ENCODE results near the gene MOSPD3. TPM values are rescaled to one million over a fixed set of nuclear protein-coding genes. Genes with fewer than 3 reads are reported as not detected.
"Not testable (repeated sequence)": the region's sequence is repeated elsewhere in the genome, so short reads cannot be mapped to it uniquely, and the experiment has no call there.

MOSPD3 gene
- total RNA-seq, result 4.4 TPM

GRCh38 chr7:100611983-100612729, at the start of gene MOSPD3:
Gene MOSPD3 (plus strand): TSS chr7:100612540. CDS start chr7:100612792, 252 bp downstream.
- DNase-seq, result peak; percentile 100

- DNase-seq, result no peak
Observed at GRCh38 chr7:100563100-100563564, 49.2 kb upstream of the MOSPD3 start.

GRCh38 chr7:100563809-100564400, 48.4 kb upstream of the MOSPD3 start:
- DNase-seq, result peak; percentile 83

GRCh38 chr7:100564405-100564804, 47.9 kb upstream of the MOSPD3 start:
- not testable (repeated sequence) for DNase-seq

GRCh38 chr7:100565133-100565571, 47.2 kb upstream of the MOSPD3 start:
- no peak for DNase-seq

- no peak for DNase-seq
Observed at GRCh38 chr7:100566018-100566531, 46.3 kb upstream of the MOSPD3 start.

GRCh38 chr7:100567031-100567730, 45.2 kb upstream of the MOSPD3 start:
- DNase-seq, result no peak

- no peak for DNase-seq
Observed at GRCh38 chr7:100567751-100568175, 44.6 kb upstream of the MOSPD3 start.

GRCh38 chr7:100568176-100568895, 44.0 kb upstream of the MOSPD3 start:
- no peak for DNase-seq

GRCh38 chr7:100568896-100569844, 43.2 kb upstream of the MOSPD3 start:
- peak; percentile 37 for DNase-seq

GRCh38 chr7:100570954-100571828, 41.1 kb upstream of the MOSPD3 start:
- DNase-seq, result no peak

GRCh38 chr7:100571829-100572116, 40.6 kb upstream of the MOSPD3 start:
- no peak for DNase-seq

- DNase-seq, result no peak
Observed at GRCh38 chr7:100572281-100572948, 39.9 kb upstream of the MOSPD3 start.

- no peak for DNase-seq
Observed at GRCh38 chr7:100572949-100573675, 39.2 kb upstream of the MOSPD3 start.

- DNase-seq, result no peak
Observed at GRCh38 chr7:100573691-100574361, 38.5 kb upstream of the MOSPD3 start, which contains the start of gene SAP25. Gene SAP25 (minus strand): TSS chr7:100573900. CDS start chr7:100573742, 158 bp downstream.

- DNase-seq, result no peak
Observed at GRCh38 chr7:100574362-100575205, 37.8 kb upstream of the MOSPD3 start.

GRCh38 chr7:100575206-100575631, 37.1 kb upstream of the MOSPD3 start:
- DNase-seq, result no peak

All from tongue (tissue), 2 donors.